HG03097 (cell line): ENCODE results near the gene ERBIN.
"Not testable (repeated sequence)": the region's sequence is repeated elsewhere in the genome, so short reads cannot be mapped to it uniquely, and the experiment has no call there.

Experiments used
- ATAC-seq: cut with Tn5 transposase; IDR thresholded peaks from one replicate; pipeline ENCODE4 v1.9.1; 2021; ENCODE audit not compliant: unreplicated experiment, low FRiP score

Gene ERBIN

GRCh38 chr5:65914641-65915196 lies 11.7 kb upstream of the ERBIN start:
- ATAC-seq = no peak

DNA sequence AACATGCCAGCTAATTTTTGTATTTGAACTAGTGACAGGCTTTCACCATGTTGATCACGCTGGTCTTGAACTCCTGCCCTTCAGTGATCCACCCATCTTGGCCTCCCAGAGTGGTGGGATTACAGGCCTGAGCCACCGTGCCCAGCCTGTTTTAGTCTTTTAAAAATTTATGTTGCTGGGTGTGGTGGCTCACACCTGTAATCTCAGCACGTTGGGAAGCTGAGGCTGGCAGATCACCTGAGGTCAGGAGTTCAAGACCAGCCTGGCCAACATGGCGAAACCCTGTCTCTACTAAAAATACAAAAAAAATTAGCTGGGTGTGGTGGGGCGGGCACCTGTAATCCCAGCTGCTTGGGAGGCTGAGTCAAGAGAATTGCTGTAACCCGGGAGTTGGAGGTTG lies 10.7 kb upstream of the ERBIN start:
- not testable (repeated sequence) for ATAC-seq

DNA sequence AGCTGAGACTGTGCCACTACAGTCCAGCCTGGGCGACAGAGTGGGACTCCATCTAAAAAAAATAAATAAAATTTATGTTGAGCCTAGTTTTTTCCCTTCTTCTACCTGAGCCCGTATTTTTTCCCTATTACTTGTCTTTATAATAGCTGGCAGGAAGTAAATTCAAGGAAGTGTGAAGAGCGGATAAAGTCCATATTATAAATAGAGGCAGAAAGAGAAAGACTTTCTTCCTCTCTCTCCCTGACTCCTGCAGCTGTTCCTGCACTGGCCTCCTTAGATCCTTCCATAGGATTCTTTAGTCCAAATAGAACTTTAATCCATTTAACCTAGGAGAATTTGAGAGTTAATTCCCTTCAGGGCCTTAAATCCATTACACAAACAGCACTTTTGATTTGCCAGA lies 10.3 kb upstream of the ERBIN start:
- ATAC-seq = no peak

DNA sequence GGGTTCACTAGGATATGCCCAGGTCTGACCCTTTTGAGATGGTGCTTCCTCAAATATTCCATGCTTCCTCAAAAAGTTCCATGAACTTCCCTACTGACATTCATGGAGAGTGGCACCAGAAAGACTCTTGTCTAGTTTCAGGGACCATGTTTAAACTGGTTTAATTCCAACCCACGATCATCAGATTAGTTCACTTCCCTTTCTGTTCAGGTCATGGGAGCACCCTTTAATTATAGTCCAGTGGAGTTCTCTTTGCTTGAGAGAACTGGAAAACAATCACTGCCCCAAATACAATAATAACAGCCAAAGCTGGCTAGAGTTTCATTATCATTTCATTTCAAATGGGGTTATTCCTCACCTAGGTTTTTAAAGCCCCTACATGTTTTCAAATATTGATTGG lies 9.7 kb upstream of the ERBIN start:
- ATAC-seq = no peak

DNA sequence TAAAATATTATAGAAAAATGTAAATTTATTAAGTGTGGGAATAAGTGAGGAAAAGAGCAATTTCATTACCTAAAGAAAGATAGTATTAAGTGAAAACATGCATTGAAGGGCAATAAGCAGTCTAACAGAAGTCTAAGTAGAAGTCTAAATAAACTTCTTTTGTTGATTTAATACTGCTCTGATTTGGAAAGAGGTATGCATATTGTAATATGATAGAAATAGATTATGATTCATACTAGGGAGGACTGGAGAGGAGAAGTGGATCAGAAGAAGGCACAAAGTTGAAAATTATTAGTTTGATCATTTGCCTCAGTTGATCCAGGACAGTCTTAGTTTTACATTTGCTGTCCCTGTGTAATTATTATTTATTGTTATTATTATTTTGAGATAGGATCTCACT lies 6.6 kb upstream of the ERBIN start:
- no peak for ATAC-seq

DNA sequence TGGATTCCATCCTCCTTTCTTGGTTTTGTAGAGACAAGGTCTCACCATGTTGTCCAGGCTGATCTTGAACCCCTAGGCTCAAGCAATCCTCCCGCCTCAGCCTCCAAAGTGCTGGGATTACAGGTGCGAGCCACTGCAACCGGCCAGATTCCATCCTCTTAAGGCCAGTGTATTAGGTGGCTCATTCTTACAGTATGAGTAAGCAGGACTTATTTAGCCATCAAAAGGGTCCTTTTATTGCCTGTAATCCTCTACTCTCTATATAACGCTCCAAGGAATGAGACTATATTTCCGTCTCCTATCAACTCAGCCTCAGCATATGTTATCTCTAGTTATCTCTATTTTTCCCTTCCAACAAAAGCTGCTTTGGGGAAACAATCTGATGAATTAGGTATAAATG lies 3.0 kb upstream of the ERBIN start:
- ATAC-seq = no peak

DNA sequence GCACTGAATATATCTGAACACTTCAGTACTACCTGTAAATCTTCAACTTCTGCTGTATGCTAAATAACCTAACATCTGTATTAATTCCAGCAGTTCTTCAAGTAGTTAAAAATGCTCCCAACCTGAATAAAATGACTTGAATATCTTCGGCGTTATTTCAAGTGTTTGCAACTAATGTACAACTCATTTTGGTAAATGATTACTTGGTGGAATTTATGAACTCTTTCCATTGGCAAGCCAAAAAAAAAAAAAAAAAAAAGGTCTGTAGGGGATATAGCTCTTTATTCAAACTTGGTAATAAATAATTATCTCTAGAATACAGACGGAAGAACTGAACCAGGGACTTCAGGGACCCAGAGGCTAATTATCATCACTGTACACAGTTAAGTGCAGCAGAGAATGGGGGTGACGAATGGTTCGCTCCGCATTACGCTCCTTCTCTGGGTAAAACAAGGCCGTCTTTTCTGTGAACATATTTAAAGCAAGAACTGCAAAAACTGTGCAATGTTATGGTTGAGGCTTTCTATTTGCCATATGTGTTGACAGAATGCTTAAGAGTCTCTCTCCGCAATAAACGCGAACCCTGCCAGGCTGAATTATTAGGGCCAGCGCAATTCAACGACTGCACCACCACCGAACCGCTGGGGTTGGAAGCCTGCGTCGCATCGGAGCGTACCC lies 1.9 kb upstream of the ERBIN start:
- no peak for ATAC-seq

GRCh38 chr5:65925044-65925600 lies 1.3 kb upstream of the ERBIN start:
- ATAC-seq = peak; percentile 43

GRCh38 chr5:65925601-65926275 lies 637 bp upstream of the ERBIN start:
- ATAC-seq = peak; percentile 56

DNA sequence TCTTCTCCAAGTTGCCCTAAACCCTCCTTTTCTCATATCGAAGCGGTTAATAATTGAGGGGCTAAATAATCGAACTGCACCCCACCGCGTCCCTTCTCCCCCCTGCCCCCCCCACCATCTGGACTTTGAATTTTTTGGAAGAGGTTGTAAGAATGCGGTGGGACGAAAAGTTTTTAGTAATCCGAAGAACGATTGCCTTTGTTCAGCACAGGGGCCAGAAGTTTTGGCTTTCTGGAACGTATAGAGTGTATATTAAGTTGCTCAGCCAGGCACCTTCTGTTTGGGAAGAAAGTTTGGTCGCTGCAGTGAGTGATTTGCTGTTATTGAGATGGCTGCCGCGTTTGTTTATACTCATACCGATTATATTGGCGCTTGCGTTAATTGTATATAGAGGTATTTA lies 518 bp downstream of the ERBIN start:
- no peak for ATAC-seq

- no peak for ATAC-seq
Measured at GRCh38 chr5:65927503-65928321, 1.3 kb downstream of the ERBIN start.

GRCh38 chr5:65928322-65928752 lies 2.0 kb downstream of the ERBIN start:
- ATAC-seq = no peak

DNA sequence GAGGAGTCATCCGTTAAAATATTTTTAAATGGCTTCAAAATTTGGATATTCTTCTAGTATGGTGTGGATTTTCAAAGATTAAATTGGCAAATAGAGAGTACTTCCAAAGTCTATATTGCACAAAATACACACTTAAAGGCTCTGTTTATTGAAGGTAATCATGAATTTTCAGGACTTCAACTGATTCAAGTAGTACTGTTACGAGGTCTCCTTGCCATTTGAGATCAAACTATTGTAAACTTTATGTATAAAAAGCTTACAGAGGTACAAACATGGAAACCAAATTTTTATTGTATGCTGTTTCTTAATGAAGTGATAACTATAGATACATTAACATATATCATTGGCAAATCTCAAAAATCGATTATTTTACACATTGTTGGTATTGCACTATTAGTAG lies 2.5 kb downstream of the ERBIN start:
- no peak for ATAC-seq

DNA sequence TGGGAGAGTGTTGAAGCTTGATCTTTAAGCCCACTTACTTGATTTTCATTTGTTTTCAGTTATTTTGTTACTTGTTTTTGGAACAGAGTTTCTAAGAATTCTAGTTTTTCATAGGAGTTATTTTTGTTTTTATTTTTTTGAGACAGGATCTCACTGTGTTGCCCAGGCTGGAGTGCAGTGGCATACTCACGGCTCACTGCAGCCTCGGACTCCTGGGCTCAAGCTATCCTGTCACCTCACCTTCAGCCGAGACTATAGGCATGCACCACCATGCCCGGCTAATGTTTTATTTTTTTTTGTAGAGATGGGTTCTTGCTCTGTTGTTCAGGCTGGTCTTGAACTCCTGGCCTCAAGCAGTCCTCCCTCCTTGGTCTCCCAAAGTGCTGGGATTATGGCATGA lies 6.3 kb downstream of the ERBIN start:
- ATAC-seq = no peak

- ATAC-seq = no peak
Measured at GRCh38 chr5:65933295-65933694, 6.9 kb downstream of the ERBIN start.

DNA sequence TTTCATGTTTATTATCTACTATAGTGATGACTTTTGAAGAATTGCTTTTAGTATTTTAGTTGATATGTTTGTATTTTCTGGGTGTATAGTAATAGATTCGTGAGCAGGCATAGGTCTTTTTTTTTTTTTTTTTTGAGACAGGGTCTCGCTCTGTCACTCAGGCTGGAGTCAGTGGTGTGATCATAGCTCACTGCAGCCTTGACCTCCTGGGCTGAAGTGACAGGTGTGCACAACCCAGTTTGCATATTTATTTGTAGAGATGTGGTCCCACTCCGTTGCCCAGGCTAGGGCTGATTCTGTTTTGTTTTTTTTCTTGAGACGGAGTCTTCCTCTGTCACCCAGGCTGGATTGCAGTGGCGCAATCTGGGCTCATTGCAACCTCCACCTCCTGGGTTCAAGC lies 11.9 kb downstream of the ERBIN start:
- ATAC-seq = no peak

DNA sequence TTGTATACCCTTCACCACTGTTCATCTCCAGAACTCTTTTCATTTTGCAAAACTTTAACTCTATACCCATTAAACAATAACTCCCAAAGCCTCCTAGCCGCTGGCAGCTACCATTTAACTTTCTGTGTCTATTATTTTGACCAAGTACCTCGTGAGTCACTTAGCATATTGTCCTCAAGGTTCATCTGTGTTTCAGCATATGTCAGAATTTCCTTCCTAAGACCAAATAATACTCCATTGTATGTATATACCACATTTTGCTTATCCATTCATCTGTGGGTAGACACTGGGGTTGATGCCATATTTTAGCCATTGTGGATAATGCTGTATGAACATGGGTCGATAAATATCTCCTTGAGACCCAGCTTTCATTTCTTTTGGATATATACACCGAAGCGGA lies 17.4 kb downstream of the ERBIN start:
- ATAC-seq = no peak

- ATAC-seq = no peak
Measured at GRCh38 chr5:65946198-65946745, 19.9 kb downstream of the ERBIN start.

DNA sequence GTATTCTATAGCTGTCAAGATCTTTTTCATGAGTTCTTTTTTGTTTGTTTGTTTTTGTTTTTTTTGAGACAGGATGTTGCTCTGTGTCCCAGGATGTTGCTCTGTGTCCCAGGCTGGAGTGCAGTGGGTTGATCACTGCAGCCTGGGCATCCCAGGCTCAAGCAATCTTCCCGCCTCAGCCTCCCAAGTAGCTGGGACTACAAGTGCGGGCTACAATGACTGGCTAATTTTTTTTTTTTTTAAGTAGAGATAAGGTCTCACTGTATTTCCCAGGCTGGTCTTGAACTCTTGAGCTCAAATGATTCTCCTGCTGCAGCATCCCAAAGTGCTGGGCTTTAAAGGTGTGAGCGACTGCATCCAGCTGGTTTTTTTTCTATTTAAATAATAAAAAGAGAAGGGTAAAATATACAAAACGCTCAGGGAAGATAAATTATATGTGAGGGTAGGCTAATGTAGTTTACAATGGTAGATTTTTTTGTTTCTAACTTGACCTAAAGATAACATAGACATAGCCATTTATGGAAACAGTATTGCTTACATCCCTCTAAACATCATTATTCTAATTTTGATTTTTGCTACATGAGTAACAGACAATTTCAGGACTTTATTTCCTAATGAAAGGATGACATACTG lies 21.9 kb downstream of the ERBIN start:
- ATAC-seq = no peak

- no peak for ATAC-seq
Measured at GRCh38 chr5:65951330-65951729, 25.0 kb downstream of the ERBIN start.
